Lower leg skin (tissue), 3 donors: Measurements from ENCODE around the gene MEGF6.

ENCODE experiments used
- POLR2A ChIP-seq, 2 donors: fragments of 450-650 bp; IDR thresholded peaks; one replicate each; pipeline ENCODE4 v1.6.1; 2016 to 2017; ENCODE audit warnings: antibody characterized with exemption in 2 of 2, mild to moderate bottlenecking in 1 of 2, moderate library complexity in 1 of 2
- TF ChIP-seq, protein P1 (sequence below), 3 donors: fragments of 450-650 bp; IDR thresholded peaks; one replicate each; pipeline ENCODE4 v1.5.1; 2016; ENCODE audit warnings: antibody characterized with exemption in 3 of 3, mild to moderate bottlenecking in 3 of 3, moderate library complexity in 2 of 3

DNA sequence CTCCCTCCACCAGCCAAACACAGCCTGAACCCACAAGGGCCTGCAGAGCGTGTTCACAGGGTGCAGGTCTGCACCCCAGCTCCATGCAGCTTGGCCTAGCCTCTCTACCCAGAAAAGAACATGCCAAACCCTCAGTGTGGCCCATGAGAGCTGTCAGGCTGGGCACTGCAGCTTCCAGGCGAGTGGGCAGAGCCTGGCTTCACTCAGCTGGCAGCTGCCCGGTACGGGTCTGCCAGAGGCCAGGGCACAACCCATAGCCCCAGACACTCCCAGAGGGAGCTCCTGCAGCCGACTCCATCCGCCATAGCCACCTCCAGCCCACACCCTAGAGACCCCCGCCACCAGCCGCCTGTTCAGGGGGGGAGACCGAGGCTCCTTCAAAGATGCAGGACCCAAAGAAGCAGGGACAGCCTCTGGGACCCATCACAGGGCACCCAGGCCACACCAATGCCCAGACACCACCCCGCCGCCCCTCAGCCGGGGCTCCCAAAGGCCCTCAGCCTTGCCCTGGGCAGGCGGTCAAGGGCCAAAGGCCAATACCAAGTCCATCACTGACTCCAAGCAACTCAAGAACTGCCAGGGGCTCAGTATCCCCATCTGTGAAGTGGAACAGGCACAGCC lies 42.4 kb downstream of the MEGF6 start:
- TF ChIP-seq, protein P1, sequence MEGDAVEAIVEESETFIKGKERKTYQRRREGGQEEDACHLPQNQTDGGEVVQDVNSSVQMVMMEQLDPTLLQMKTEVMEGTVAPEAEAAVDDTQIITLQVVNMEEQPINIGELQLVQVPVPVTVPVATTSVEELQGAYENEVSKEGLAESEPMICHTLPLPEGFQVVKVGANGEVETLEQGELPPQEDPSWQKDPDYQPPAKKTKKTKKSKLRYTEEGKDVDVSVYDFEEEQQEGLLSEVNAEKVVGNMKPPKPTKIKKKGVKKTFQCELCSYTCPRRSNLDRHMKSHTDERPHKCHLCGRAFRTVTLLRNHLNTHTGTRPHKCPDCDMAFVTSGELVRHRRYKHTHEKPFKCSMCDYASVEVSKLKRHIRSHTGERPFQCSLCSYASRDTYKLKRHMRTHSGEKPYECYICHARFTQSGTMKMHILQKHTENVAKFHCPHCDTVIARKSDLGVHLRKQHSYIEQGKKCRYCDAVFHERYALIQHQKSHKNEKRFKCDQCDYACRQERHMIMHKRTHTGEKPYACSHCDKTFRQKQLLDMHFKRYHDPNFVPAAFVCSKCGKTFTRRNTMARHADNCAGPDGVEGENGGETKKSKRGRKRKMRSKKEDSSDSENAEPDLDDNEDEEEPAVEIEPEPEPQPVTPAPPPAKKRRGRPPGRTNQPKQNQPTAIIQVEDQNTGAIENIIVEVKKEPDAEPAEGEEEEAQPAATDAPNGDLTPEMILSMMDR (IDR thresholded peaks at IDR 0.05), result no peak
- TF ChIP-seq POLR2A (IDR thresholded peaks at IDR 0.05), result no peak
